GM18507 (cell line): Measurements from ENCODE around the gene PIP.
"Not testable (repeated sequence)": the region's sequence is repeated elsewhere in the genome, so short reads cannot be mapped to it uniquely, and the experiment has no call there.

Experiments used
- DNase-seq: peaks from one replicate; pipeline ENCODE4 v3.0.0; 2011; ENCODE audit warnings: low read depth; ENCODE audit not compliant: insufficient read length; ENCODE audit errors: extremely low spot score
- FAIRE-seq: peaks from 2 replicates; lab custom pipeline; 2011; peaks lifted over from hg19 to GRCh38; lab: Jason Lieb, UNC

PIP gene, protein sequence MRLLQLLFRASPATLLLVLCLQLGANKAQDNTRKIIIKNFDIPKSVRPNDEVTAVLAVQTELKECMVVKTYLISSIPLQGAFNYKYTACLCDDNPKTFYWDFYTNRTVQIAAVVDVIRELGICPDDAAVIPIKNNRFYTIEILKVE

DNA sequence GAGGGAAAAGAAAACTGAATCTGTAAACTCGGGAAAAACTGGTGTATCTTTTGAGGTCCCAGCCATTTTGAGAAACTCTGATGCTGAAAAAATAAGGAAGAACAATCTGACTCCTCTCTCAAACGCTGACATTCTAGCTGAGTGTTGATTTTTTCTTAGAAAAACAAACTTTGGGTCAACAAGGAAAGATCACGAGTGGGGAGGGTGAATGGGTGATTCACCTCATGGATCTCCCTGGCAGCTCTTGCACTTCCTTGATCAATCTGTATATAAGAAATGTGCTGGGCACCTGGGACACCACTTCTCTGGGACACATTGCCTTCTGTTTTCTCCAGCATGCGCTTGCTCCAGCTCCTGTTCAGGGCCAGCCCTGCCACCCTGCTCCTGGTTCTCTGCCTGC lies at the start of gene PIP:
Gene PIP (plus strand): TSS at position 297 of the 400 bp plus-strand sequence. CDS start 40 bp downstream, at position 337.
- no peak for FAIRE-seq

GRCh38 chr7:143085109-143085508 lies 46.8 kb upstream of the PIP start:
- DNase-seq (no peak), FAIRE-seq (no peak)

More for the DNA sequence above, at the start of gene PIP:
- DNase-seq: no peak

DNA sequence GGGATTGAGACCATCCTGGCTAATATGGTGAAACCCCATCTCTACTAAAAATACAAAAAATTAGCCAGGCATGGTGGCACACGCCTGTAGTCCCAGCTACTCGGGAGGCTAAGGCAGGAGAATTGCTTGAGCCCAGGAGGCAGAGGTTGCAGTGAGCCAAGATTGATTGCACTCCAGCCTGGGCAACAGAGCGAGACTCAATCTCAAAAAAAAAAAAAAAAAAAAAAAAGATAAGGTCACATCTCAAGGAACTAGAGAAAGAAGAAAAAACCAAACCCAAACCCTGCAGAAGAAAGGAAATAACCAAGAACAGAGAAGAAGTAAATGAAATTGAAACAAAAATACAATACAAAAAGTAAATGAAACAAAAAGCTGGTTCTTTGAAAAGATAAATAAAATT lies 46.3 kb upstream of the PIP start:
- DNase-seq: not testable (repeated sequence)

DNA sequence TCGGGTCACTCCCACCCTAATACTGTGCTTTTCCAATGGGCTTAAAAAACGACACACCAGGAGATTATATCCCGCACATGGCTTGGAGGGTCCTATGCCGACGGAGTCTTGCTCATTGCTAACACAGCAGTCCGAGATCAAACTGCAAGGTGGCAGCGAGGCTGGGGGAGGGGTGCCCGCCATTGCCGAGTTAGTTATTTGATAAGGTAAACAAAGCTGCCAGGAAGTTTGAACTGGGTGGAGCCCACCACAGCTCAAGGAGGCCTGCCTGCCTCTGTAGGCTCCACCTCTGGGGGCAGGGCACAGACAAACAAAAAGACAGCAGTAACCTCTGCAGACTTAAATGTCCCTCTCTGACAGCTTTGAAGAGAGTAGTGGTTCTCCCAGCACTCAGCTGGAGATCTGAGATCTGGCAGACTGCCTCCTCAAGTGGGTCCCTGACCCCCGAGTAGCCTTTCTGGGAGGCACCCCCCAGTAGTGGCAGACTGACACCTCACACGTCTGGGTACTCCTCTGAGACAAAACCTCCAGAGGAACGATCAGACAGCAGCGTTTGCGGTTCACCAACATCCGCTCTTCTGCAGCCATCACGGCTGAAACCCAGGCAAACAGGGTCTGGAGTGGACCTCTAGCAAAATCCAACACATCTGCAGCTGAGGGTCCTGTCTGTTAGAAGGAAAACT lies 43.2 kb upstream of the PIP start:
- not testable (repeated sequence) for DNase-seq, FAIRE-seq

More for the DNA sequence above, 46.3 kb upstream of the PIP start:
- not testable (repeated sequence) for FAIRE-seq

DNA sequence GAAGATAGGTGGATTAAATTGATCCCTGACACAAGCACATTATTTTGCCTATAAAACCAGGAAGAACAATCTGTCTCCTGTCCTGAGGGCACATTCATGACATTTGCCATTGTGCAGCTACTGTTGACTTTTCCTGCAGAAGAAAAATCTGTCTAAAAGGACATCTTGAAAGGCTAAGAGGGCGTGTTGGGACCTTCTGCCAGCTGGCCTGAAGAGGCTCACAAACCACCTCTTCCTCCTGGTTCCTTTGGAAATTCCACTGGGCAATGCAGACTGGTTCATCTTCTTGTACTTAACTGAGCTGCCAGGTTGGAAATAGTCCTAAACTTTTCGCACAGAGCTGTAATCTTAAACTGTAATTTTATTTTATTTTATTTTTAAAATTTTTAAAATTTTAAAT lies 35.7 kb upstream of the PIP start:
- DNase-seq (no peak), FAIRE-seq (no peak)

DNA sequence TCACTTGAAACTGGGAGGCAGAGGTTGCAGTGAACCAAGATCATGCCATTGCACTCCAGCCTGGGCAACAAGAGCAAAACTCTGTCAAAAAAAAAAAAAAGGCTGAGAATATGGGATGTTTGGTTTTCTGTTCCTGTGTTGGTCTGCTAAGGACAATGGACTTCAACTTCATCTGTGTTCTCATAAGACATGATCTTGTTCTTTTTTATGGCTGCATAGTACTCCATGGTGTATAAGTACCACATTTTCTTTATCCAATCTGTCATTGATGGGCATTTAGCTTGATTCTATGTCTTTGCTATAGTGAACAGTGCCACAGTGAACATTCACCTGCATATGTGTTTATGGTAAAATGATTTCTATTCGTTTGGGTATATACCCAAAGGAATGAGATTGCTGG lies 32.3 kb upstream of the PIP start:
- not testable (repeated sequence) for DNase-seq, FAIRE-seq

GRCh38 chr7:143104759-143105158 lies 27.1 kb upstream of the PIP start:
- no peak for DNase-seq
- FAIRE-seq: no peak

DNA sequence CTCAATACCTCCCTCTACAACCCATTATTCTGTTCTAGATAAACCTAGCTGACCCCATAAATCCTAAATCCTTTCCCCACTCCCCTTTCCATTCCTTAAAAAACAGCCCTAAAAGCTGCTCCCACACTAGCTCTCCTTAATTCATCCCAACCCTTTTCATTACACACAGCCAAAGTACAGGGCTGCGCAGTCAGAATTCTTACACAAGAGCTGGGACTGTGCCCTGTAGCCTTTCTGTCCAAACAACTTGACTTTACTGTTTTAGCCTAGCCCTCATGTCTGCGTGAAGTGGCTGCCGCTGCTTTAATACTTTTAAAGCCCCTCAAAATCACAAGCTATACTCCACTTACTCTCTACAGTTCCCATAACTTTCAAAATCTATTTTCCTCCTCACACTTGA lies 23.9 kb upstream of the PIP start:
- not testable (repeated sequence) for DNase-seq, FAIRE-seq

GRCh38 chr7:143117395-143117794 lies 14.5 kb upstream of the PIP start:
- no peak for FAIRE-seq
- no peak for DNase-seq

DNA sequence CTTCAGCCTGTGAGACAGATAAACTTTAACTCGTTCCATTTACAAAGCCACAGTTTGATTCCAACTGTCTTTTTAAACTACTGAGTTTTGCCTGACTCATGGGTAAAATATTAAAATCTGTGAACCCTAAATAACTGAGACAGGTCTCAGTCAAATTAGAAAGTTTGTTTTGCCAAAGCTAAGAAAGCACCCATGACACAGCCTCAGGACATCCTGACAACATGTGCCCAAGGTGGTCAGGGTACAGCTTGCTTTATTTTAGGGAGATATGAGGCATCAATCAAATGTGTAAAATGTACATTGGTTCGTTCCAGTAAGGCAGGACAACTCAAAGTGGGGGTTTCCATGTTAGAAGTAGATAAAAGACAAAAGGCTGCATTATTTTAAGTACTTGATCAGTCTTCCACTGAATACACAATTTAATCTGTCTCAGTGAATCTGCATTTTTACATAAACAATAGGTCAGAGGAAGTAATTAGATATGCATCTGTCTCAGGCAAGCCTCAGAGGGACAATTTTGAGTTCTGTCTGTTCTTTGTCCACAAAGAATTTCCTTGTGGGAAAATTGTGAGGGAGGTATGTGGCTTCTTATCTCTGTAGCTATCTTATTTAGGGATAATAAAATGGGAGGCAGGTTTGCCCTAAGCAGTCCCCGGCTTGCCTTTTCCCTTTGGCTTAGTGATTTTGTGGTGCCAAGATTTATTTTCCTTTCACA lies 11.0 kb upstream of the PIP start:
- DNase-seq: no peak
- FAIRE-seq: no peak

GRCh38 chr7:143123326-143123725 lies 8.6 kb upstream of the PIP start:
- FAIRE-seq, DNase-seq: not testable (repeated sequence)

GRCh38 chr7:143126146-143126545 lies 5.7 kb upstream of the PIP start:
- no peak for FAIRE-seq
- no peak for DNase-seq

- FAIRE-seq: no peak
- DNase-seq: no peak
Measured at GRCh38 chr7:143129051-143129450, 2.8 kb upstream of the PIP start.

DNA sequence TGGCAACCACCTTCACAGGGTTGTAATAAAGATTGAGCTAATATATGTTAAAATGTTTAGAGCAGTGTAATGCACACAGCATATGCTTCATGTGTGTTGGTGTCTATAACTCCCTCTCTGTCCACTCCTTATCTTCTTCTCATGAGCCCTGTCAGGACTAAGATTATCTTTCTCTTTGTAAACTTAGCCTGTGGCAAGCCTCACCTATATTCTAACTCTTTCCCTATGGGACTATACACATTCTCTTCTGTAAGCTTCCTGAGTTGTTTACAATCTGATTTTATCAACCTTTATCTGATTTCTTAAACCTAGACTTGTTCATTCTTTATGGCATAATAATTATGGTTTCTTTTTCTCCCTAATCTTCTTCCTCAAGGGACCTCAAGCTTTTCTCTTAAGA lies 2.4 kb upstream of the PIP start:
- no peak for DNase-seq
- no peak for FAIRE-seq

- DNase-seq (no peak), FAIRE-seq (no peak)
Measured at GRCh38 chr7:143130541-143130940, 1.3 kb upstream of the PIP start.

DNA sequence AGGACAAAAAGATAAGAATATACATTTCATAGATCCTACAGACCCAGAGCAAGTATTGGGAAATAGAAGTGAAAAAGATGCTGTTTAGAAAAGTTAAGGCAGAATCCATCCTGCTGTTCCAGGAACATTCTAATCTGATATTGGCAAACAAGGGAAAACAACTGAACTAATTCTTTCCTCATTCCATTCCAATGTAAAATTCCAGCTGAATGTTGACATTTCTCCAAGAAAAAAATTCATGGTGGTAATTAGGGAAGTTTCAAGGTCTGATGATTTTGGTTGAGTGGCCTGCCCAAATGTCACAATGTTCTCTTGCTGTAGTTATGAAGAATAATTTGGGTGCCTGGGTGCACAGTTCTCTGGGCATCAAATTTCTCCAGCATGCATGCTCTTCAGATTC lies 15.2 kb downstream of the PIP start:
- DNase-seq (no peak), FAIRE-seq (no peak)

- FAIRE-seq: no peak
- no peak for DNase-seq
Measured at GRCh38 chr7:143148050-143148449, 16.2 kb downstream of the PIP start.

GRCh38 chr7:143148651-143149050 lies 16.8 kb downstream of the PIP start:
- DNase-seq (no peak), FAIRE-seq (no peak)

- FAIRE-seq, DNase-seq: not testable (repeated sequence)
Measured at GRCh38 chr7:143150696-143151095, 18.8 kb downstream of the PIP start.

DNA sequence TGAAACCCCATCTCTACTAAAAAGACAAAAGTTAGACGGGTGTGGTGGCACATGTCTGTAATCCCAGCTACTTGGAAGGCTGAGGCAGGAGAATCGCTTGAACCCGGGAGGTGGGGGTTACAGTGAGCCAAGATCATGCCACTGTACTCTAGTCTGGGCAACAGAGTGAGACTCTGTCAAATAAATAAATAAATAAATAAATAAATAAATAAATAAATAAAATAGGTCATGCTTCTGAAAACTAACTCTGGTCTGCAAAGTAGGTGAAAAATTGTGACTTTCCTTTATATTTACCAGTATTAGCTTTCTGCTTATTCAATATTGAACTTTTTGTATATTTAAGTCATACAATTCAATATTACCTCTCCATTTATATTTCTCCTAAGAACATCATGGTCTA lies 26.7 kb downstream of the PIP start:
- DNase-seq, FAIRE-seq: not testable (repeated sequence)

GRCh38 chr7:143171697-143172096 lies 39.8 kb downstream of the PIP start:
- FAIRE-seq (no peak), DNase-seq (no peak)
